Measurements from ENCODE around the gene GLG1. TPM values are rescaled to one million over a fixed set of nuclear protein-coding genes. Genes with fewer than 3 reads are reported as not detected.
"Not testable (repeated sequence)": the region's sequence is repeated elsewhere in the genome, so short reads cannot be mapped to it uniquely, and the experiment has no call there.

GLG1 gene
- total RNA-seq, result 97.1 TPM

DNA sequence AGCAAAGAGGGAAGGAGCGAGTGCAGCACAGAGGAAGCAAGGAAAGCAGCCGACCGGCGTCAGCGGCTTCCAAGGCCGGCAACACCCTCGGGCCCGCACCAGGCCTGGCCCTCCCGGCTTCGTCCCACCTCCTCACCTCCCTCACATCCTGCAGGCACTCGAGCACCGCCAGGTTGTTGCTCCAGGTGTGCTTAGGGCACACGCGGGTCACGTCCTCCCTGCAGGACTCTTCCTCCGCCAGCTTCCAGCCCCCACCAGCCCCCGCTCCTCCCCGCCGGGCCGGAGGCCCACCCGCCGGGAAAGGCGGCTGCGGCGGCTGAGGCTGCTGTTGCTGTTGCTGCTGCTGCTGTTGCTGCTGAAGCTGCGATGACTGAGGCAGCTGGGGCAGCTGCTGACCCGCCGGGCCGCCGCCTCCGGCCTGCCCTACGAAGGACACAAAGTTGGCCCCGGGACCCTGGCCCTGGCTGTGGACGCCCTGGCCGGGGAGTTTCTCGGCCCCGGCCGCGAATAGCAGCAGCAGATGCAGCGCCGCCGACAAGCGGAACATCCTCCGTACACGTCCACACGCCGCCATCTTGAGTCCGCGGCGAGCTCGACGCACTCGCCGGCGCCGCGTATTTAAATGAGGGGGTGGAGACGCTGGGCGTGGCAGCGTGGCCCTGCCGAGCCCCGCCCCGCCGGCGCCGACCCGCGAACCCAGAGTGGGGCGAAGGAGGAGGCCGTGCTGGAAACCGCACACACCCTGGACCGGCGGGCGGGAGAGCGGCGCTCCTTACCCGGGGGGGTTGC lies at the start of gene GLG1:
GLG1 (minus strand) TSS at position 594 of the 789 bp plus-strand sequence; CDS start at position 574, 20 bp downstream.
- H3K4me1 ChIP-seq (ENCODE audit: control insufficient read depth in 3 of 3, insufficient read depth in 3 of 3, low read length in 3 of 3), result peaks cover 18 to 34% (median 30%) of the 10 kb centered on the region in 3 donors
- no peaks in the 10 kb centered on the region for H3K9me3 ChIP-seq (ENCODE audit: control insufficient read depth in 3 of 3, low read length in 3 of 3)
- H3K4me3 ChIP-seq (ENCODE audit: low read length in 3 of 3), result peak within 1 kb of the TSS; percentile 74 to 98 (median 97)
- H3K27me3 ChIP-seq (ENCODE audit: control insufficient read depth in 3 of 3, insufficient read depth in 3 of 3, low read length in 3 of 3), result no peaks in the 10 kb centered on the region
- no peaks in the 10 kb centered on the region for H3K36me3 ChIP-seq (ENCODE audit: control insufficient read depth in 3 of 3, insufficient read depth in 3 of 3, low read length in 3 of 3)
- H3K27ac ChIP-seq (ENCODE audit: low read depth, low read length), result peak within 1 kb of the TSS; percentile 93
- H3K9ac ChIP-seq (ENCODE audit: low read depth in 1 of 3, low read length in 3 of 3), result peak within 1 kb of the TSS; percentile 69 to 95 (median 95)

DNA sequence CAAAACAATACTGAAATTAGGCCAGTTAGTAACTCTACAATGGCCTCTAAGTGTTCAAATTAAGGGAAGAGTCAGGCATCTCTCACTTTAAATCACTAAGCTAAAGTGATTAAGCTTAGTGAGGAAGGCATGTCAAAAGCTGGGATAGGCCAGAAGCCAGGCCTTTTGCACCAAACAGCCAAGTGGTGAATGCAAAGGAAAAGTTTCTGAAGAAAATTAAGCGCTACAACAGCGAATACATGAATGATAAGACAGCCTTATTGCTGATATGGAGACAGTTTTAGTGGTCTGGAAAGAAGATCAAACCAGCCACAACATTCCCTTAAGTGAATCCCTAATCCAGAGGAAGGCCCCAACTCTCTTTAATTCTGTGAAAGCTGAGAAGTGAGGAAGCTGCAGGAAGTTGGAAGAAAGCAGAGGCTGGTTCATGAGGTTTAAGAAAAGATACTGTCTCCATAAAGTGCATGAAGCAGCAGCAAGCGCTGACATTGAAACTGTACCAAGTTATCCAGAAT lies 47.7 kb upstream of the GLG1 start:
- peaks cover 0 to 32% (median 31%) of the 10 kb centered on the region in 3 donors for H3K36me3 ChIP-seq (ENCODE audit: control insufficient read depth in 3 of 3, insufficient read depth in 3 of 3, low read length in 3 of 3)
- no peak overlapping the region for H3K27ac ChIP-seq (ENCODE audit: low read depth, low read length)
- H3K9me3 ChIP-seq (ENCODE audit: control insufficient read depth in 3 of 3, low read length in 3 of 3), result no peaks in the 10 kb centered on the region
- no peaks in the 10 kb centered on the region for H3K27me3 ChIP-seq (ENCODE audit: control insufficient read depth in 3 of 3, insufficient read depth in 3 of 3, low read length in 3 of 3)
- no peak overlapping the region for H3K4me3 ChIP-seq (ENCODE audit: low read length in 3 of 3)
- peaks cover 0 to 5% (median 0%) of the 10 kb centered on the region in 3 donors for H3K4me1 ChIP-seq (ENCODE audit: control insufficient read depth in 3 of 3, insufficient read depth in 3 of 3, low read length in 3 of 3)
- H3K9ac ChIP-seq (ENCODE audit: low read depth in 1 of 3, low read length in 3 of 3), result no peak overlapping the region

DNA sequence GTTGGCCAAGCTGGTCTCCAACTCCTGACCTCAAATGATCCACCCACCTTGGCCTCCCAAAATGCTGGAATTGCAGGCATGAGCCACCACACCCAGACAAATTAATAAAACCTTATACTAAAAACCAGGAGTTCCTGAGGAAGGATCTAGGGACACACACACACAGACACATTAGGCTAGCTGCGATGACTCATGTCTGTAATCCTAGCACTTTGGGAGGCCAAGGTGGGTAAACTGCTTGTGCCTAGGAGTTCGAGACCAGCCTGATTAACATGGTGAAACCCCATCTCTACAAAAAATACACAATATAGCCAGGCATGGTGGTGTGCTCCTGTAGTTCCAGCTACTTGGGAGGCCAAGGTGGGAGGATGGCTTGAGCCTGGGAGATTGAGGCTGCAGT lies 46.0 kb upstream of the GLG1 start:
- H3K9me3 ChIP-seq (ENCODE audit: control insufficient read depth in 3 of 3, low read length in 3 of 3); H3K4me1 ChIP-seq (ENCODE audit: control insufficient read depth in 3 of 3, insufficient read depth in 3 of 3, low read length in 3 of 3); H3K9ac ChIP-seq (ENCODE audit: low read depth in 1 of 3, low read length in 3 of 3); H3K4me3 ChIP-seq (ENCODE audit: low read length in 3 of 3); H3K27me3 ChIP-seq (ENCODE audit: control insufficient read depth in 3 of 3, insufficient read depth in 3 of 3, low read length in 3 of 3); H3K27ac ChIP-seq (ENCODE audit: low read depth, low read length): not testable (repeated sequence)
- H3K36me3 ChIP-seq (ENCODE audit: control insufficient read depth in 3 of 3, insufficient read depth in 3 of 3, low read length in 3 of 3), result peaks cover 0 to 27% (median 24%) of the 10 kb centered on the region in 3 donors

DNA sequence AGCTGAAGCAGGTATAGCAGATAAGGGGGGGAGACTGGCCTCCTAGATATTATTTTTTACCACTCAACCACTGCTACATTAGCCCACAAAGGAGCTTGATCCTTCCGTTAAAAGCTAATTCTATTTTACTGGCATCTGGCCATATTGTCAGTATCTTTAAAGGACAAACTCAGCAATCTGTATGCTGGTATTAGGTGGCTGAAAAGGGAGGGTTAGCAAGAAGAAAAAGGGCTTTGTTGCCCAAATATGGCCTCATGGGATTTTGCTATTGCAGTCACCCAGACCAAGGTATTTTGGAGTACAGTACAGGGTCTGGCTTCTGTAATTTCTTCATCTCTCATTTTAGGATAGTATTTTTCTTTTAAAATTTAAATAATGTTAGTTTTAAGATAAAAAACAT lies 45.3 kb upstream of the GLG1 start:
- Histone ChIP-seq H3K27ac (ENCODE audit: low read depth, low read length) (no peak overlapping the region), H3K4me1 (ENCODE audit: control insufficient read depth in 3 of 3, insufficient read depth in 3 of 3, low read length in 3 of 3) (no peaks in the 10 kb centered on the region), H3K9me3 (ENCODE audit: control insufficient read depth in 3 of 3, low read length in 3 of 3) (no peaks in the 10 kb centered on the region), H3K9ac (ENCODE audit: low read depth in 1 of 3, low read length in 3 of 3) (no peak overlapping the region), H3K4me3 (ENCODE audit: low read length in 3 of 3) (no peak overlapping the region), H3K36me3 (ENCODE audit: control insufficient read depth in 3 of 3, insufficient read depth in 3 of 3, low read length in 3 of 3) (peaks cover 0 to 27% (median 27%) of the 10 kb centered on the region in 3 donors), H3K27me3 (ENCODE audit: control insufficient read depth in 3 of 3, insufficient read depth in 3 of 3, low read length in 3 of 3) (no peaks in the 10 kb centered on the region)

DNA sequence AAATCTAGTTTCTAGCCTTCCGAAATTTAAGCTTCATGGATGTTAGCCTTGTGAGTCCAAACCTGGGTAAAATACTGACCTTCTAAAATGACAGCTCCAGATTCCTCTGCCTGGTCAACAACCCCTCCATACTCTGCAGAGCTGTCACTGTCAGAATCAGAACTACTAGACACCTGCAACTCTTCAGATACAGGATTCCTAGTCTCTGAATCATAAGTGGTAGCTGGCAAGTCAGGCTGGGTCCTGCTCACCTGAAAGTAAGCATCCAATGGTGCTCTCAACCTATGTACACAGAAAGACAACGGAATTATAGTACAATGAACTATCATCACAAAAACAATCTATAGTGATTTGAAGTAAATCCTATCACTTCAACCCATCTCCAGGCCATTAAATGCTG lies 44.9 kb upstream of the GLG1 start:
- peaks cover 0 to 29% (median 24%) of the 10 kb centered on the region in 3 donors for H3K36me3 ChIP-seq (ENCODE audit: control insufficient read depth in 3 of 3, insufficient read depth in 3 of 3, low read length in 3 of 3)
- H3K4me3 ChIP-seq (ENCODE audit: low read length in 3 of 3), result no peak overlapping the region
- H3K27me3 ChIP-seq (ENCODE audit: control insufficient read depth in 3 of 3, insufficient read depth in 3 of 3, low read length in 3 of 3), result no peaks in the 10 kb centered on the region

DNA sequence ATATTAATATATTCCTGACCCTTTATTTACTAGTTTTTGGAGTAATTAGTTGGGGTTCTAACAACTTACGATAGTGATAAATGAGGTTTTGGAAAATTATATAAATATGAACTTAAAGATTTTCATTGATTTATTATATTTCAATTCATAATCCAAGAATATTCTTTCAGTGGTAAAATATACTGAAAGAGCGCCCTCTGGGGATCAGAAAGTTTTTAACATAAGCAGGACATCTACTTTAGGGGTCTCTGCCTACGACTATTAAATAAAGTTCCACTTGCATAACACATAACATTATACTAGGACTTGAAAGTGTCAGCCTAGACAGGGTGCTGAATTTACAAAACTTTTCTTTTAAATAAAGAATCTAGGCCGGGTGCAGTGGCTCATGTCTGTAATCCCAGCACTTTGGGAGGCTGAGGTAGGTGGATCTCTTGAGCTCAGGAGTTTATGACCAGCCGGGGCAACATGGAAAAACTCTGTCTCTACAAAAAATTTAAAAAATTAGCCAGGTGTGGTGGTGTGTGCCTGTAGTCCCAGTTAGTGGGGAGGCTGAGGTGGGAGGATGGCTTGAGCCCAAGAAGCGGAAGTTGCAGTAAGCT lies 44.2 kb upstream of the GLG1 start:
- peaks cover 2 to 29% (median 24%) of the 10 kb centered on the region in 3 donors for H3K36me3 ChIP-seq (ENCODE audit: control insufficient read depth in 3 of 3, insufficient read depth in 3 of 3, low read length in 3 of 3)

More for the DNA sequence above, 44.9 kb upstream of the GLG1 start:
- H3K4me1 ChIP-seq (ENCODE audit: control insufficient read depth in 3 of 3, insufficient read depth in 3 of 3, low read length in 3 of 3), result no peaks in the 10 kb centered on the region
- H3K9ac ChIP-seq (ENCODE audit: low read depth in 1 of 3, low read length in 3 of 3), result no peak overlapping the region
- H3K27ac ChIP-seq (ENCODE audit: low read depth, low read length), result no peak overlapping the region
- no peaks in the 10 kb centered on the region for H3K9me3 ChIP-seq (ENCODE audit: control insufficient read depth in 3 of 3, low read length in 3 of 3)

DNA sequence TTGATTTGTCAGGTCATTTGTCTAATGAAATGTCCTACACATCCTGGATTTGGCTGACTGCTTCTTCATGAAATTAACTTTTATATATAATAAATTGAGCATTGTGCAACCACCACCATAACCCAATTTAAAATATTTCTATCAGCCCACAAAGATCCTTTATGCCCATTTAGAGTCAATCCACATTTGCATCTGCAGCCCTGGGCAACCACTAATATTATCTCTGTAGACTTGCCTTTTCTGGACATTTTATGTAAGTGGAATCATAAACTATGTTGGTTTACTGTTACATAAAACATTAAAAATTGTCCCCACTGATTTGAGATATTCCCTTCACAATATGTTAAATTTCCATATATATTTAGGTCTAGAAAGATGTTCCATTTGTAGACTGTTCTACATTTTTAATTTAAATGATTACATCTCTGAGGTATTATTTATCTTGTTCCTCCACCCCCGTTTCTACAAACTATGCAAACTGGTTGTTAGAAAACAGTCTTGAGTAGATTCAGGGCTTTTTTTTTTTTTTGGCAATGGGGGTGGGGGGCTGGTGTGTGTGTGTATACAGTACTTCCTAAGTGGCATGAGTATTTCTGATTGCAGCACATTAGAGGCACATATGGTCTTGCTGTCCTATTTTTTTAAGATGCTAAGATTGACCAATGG lies 43.1 kb upstream of the GLG1 start:
- Histone ChIP-seq H3K27me3 (ENCODE audit: control insufficient read depth in 3 of 3, insufficient read depth in 3 of 3, low read length in 3 of 3) (no peaks in the 10 kb centered on the region), H3K9ac (ENCODE audit: low read depth in 1 of 3, low read length in 3 of 3) (no peak overlapping the region), H3K4me3 (ENCODE audit: low read length in 3 of 3) (no peak overlapping the region), H3K9me3 (ENCODE audit: control insufficient read depth in 3 of 3, low read length in 3 of 3) (no peaks in the 10 kb centered on the region), H3K4me1 (ENCODE audit: control insufficient read depth in 3 of 3, insufficient read depth in 3 of 3, low read length in 3 of 3) (no peaks in the 10 kb centered on the region), H3K36me3 (ENCODE audit: control insufficient read depth in 3 of 3, insufficient read depth in 3 of 3, low read length in 3 of 3) (peaks cover 8 to 29% (median 29%) of the 10 kb centered on the region in 3 donors), H3K27ac (ENCODE audit: low read depth, low read length) (no peak overlapping the region)

More for the DNA sequence above, 44.2 kb upstream of the GLG1 start:
- Histone ChIP-seq H3K9ac (ENCODE audit: low read depth in 1 of 3, low read length in 3 of 3) (no peak overlapping the region), H3K27me3 (ENCODE audit: control insufficient read depth in 3 of 3, insufficient read depth in 3 of 3, low read length in 3 of 3) (no peaks in the 10 kb centered on the region), H3K27ac (ENCODE audit: low read depth, low read length) (no peak overlapping the region), H3K9me3 (ENCODE audit: control insufficient read depth in 3 of 3, low read length in 3 of 3) (no peaks in the 10 kb centered on the region), H3K4me1 (ENCODE audit: control insufficient read depth in 3 of 3, insufficient read depth in 3 of 3, low read length in 3 of 3) (no peaks in the 10 kb centered on the region), H3K4me3 (ENCODE audit: low read length in 3 of 3) (no peak overlapping the region)

DNA sequence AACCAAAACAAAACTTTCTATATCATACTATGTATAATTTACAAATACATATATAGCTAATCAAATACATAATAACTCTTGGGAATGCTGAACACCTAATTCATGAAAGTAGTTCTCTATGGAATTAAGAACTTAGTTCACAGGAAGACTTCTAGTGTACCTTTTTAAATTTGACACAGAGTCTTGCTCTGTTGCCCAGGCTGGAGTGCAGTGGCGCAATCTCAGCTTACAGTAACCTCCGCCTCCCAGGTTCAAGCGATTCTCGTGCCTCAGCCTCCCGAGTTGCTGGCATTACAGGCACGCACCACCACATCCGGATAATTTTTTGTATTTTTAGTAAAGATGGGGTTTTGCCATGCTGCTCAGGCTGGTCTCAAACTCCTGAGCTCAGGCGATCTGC lies 35.1 kb upstream of the GLG1 start:
- H3K4me1 ChIP-seq (ENCODE audit: control insufficient read depth in 3 of 3, insufficient read depth in 3 of 3, low read length in 3 of 3), result no peaks in the 10 kb centered on the region
- H3K36me3 ChIP-seq (ENCODE audit: control insufficient read depth in 3 of 3, insufficient read depth in 3 of 3, low read length in 3 of 3), result peaks cover 20 to 36% (median 26%) of the 10 kb centered on the region in 3 donors
- H3K9me3 ChIP-seq (ENCODE audit: control insufficient read depth in 3 of 3, low read length in 3 of 3), result no peaks in the 10 kb centered on the region
- no peak overlapping the region for H3K4me3 ChIP-seq (ENCODE audit: low read length in 3 of 3)
- no peak overlapping the region for H3K27ac ChIP-seq (ENCODE audit: low read depth, low read length)
- no peak overlapping the region for H3K9ac ChIP-seq (ENCODE audit: low read depth in 1 of 3, low read length in 3 of 3)
- no peaks in the 10 kb centered on the region for H3K27me3 ChIP-seq (ENCODE audit: control insufficient read depth in 3 of 3, insufficient read depth in 3 of 3, low read length in 3 of 3)

DNA sequence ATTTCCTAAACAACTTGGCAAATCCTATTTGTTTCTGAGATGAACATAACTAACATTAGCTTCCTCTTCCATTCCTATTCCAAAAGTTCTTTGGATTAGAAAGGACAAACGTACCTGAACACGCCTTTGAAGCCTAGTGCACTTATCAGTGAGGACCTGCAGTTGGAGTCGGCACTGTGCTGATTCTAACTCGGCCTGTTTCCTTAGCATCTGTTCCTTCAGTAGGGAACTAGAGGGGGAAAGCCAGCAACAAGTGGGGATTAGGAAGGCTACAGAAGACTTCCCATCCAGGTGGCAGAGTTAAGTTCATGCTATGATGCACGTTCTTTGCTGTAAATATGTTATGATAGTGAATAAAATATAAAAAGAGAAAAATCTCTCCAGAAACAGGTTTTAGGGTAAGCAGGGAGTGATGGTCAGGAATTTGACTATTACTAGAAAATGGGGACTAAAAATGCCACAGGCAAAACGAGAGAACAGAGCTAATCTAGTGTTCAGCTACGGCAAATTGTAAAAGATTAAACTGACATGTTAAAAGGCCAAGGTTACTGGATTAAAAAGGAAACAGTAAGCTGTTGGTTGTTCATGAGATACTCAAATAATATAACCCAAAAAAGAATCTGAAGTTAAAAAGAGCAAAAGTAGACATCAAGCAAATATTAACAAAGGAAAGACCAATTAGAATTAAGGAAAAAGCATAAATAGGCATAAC lies 31.0 kb upstream of the GLG1 start:
- Histone ChIP-seq H3K9me3 (ENCODE audit: control insufficient read depth in 3 of 3, low read length in 3 of 3) (no peaks in the 10 kb centered on the region), H3K36me3 (ENCODE audit: control insufficient read depth in 3 of 3, insufficient read depth in 3 of 3, low read length in 3 of 3) (peaks cover 7 to 27% (median 26%) of the 10 kb centered on the region in 3 donors), H3K27me3 (ENCODE audit: control insufficient read depth in 3 of 3, insufficient read depth in 3 of 3, low read length in 3 of 3) (no peaks in the 10 kb centered on the region), H3K9ac (ENCODE audit: low read depth in 1 of 3, low read length in 3 of 3) (no peak overlapping the region), H3K27ac (ENCODE audit: low read depth, low read length) (no peak overlapping the region), H3K4me1 (ENCODE audit: control insufficient read depth in 3 of 3, insufficient read depth in 3 of 3, low read length in 3 of 3) (no peaks in the 10 kb centered on the region), H3K4me3 (ENCODE audit: low read length in 3 of 3) (no peak overlapping the region)

Data from skeletal muscle tissue (tissue), 4 donors.